Liver (tissue), 9 donors: ENCODE results near the gene PTPN12. TPM values are rescaled to one million over a fixed set of nuclear protein-coding genes. Genes with fewer than 3 reads are reported as not detected.
"Not testable (repeated sequence)": the region's sequence is repeated elsewhere in the genome, so short reads cannot be mapped to it uniquely, and the experiment has no call there.

Source experiments
- DNase-seq: peaks from one replicate; pipeline ENCODE4 v3.0.0-alpha.2; 2017; ENCODE audit warnings: low spot score
- H3K27ac ChIP-seq, 2 donors: one replicate each; pipeline ENCODE4 v1.7.0; 2013; ENCODE audit warnings: inconsistent platforms in 2 of 2, low read length in 2 of 2, control low read depth in 1 of 2, low read depth in 1 of 2, mild to moderate bottlenecking in 1 of 2
- H3K27me3 ChIP-seq, 4 donors: one replicate each; pipeline versions ENCODE4 v1.6.1 to v1.7.0; 2013; ENCODE audit warnings: low read length in 3 of 4, inconsistent platforms in 1 of 4, mild to moderate bottlenecking in 1 of 4, moderate library complexity in 1 of 4; ENCODE audit not compliant: control insufficient read depth in 4 of 4, insufficient read depth in 4 of 4
- H3K36me3 ChIP-seq, 4 donors: one replicate each; pipeline versions ENCODE4 v1.6.1 to v1.7.0; 2013; ENCODE audit warnings: low read length in 3 of 4, mild to moderate bottlenecking in 3 of 4, low read depth in 1 of 4, moderate library complexity in 1 of 4; ENCODE audit not compliant: control insufficient read depth in 4 of 4, insufficient read depth in 3 of 4
- H3K4me1 ChIP-seq, 4 donors: one replicate each; pipeline versions ENCODE4 v1.6.1 to v1.7.0; 2013; ENCODE audit warnings: low read length in 3 of 4, mild to moderate bottlenecking in 3 of 4, moderate library complexity in 1 of 4; ENCODE audit not compliant: control insufficient read depth in 4 of 4, insufficient read depth in 4 of 4
- H3K4me3 ChIP-seq, 3 donors: one replicate each; pipeline versions ENCODE4 v1.6.1 to v1.7.0; 2013; ENCODE audit warnings: low read length in 3 of 3, control low read depth in 1 of 3, low read depth in 1 of 3, mild to moderate bottlenecking in 1 of 3
- H3K9ac ChIP-seq, 2 donors: one replicate each; pipeline ENCODE4 v1.7.0; 2013; ENCODE audit warnings: low read length in 2 of 2, mild to moderate bottlenecking in 2 of 2, moderate library complexity in 2 of 2, control low read depth in 1 of 2, low read depth in 1 of 2
- H3K9me3 ChIP-seq, 4 donors: one replicate each; pipeline versions ENCODE4 v1.6.1 to v1.7.0; 2013; ENCODE audit warnings: low read length in 3 of 4; ENCODE audit not compliant: control insufficient read depth in 4 of 4
- EGR1 ChIP-seq, 2 donors: IDR thresholded peaks; 2 replicates each; pipeline ENCODE4 v1.6.1; 2016 to 2018; ENCODE audit warnings: antibody characterized with exemption in 2 of 2, low read depth in 2 of 2
- FOXA1 ChIP-seq: IDR thresholded peaks from 2 replicates; pipeline ENCODE4 v1.6.1; 2016; ENCODE audit warnings: antibody characterized with exemption
- FOXA2 ChIP-seq: IDR thresholded peaks from 2 replicates; pipeline ENCODE4 v1.6.1; 2016; ENCODE audit warnings: antibody characterized with exemption
- GABPA ChIP-seq, 2 donors: IDR thresholded peaks in 1 of 2; conservative IDR thresholded peaks in 1 of 2; 2 replicates each; pipeline ENCODE4 v1.6.1; 2016; ENCODE audit warnings: antibody characterized with exemption in 2 of 2, mild to moderate bottlenecking in 1 of 2, moderate library complexity in 1 of 2
- HNF4A ChIP-seq, 2 donors: conservative IDR thresholded peaks; 2 replicates each; pipeline ENCODE4 v1.6.1; 2016; ENCODE audit warnings: antibody characterized with exemption in 2 of 2, mild to moderate bottlenecking in 2 of 2
- HNF4G ChIP-seq: IDR thresholded peaks from 2 replicates; pipeline ENCODE4 v1.6.1; 2016; ENCODE audit warnings: antibody characterized with exemption
- JUND ChIP-seq, 2 donors: IDR thresholded peaks; 2 replicates each; pipeline ENCODE4 v1.6.1; 2016; ENCODE audit warnings: antibody characterized with exemption in 2 of 2
- NR2F2 ChIP-seq: IDR thresholded peaks from 2 replicates; pipeline ENCODE4 v1.6.1; 2016; ENCODE audit warnings: antibody characterized with exemption
- RAD21 ChIP-seq, 2 donors: IDR thresholded peaks; 2 replicates each; pipeline ENCODE4 v1.6.1; 2016; ENCODE audit warnings: antibody characterized with exemption in 2 of 2, mild to moderate bottlenecking in 2 of 2
- RXRA ChIP-seq, 2 donors: IDR thresholded peaks; 2 replicates each; pipeline ENCODE4 v1.6.1; 2017 to 2018; ENCODE audit warnings: antibody characterized with exemption in 2 of 2, mild to moderate bottlenecking in 1 of 2
- SP1 ChIP-seq: IDR thresholded peaks from 2 replicates; pipeline ENCODE4 v1.6.1; 2018; ENCODE audit warnings: antibody characterized with exemption, mild to moderate bottlenecking
- TAF1 ChIP-seq: conservative IDR thresholded peaks from 2 replicates; pipeline ENCODE4 v1.6.1; 2016; ENCODE audit warnings: antibody characterized with exemption, mild to moderate bottlenecking
- YY1 ChIP-seq: IDR thresholded peaks from 2 replicates; pipeline ENCODE4 v1.6.1; 2016; ENCODE audit warnings: antibody characterized with exemption, mild to moderate bottlenecking
- WGBS: extraction: QIAGEN DNeasy Blood & Tissue Kit; methylation state at CpG from one replicate; pipeline ENCODE4 v1.1.7; 2013; 5-methylcytosine and 5-hydroxymethylcytosine counted together
- polyA plus RNA-seq, 2 donors: library from polyadenylated mRNA; stranded (reverse) in 1 of 2; unstranded in 1 of 2; fragments of 200-250 nt in 1 of 2; fragments of >200 nt in 1 of 2; fragmentation: Nextera tagmentation in 1 of 2; extraction: Ambion mirVana in 1 of 2; gene quantifications; one replicate each; pipeline versions ENCODE4 v1.2.1 to v1.2.3, GENCODE V29; 2013 to 2015
- total RNA-seq, 2 donors: library from RNA; depleted of rRNA; stranded (reverse); fragments of >200 nt; gene quantifications; one replicate each; pipeline ENCODE4 v1.2.3, GENCODE V29; 2014
- TF ChIP-seq, protein P1 (sequence below): IDR thresholded peaks from 2 replicates; pipeline ENCODE4 v1.6.1; 2016; ENCODE audit warnings: antibody characterized with exemption
- TF ChIP-seq, protein P2 (sequence below): IDR thresholded peaks from 2 replicates; pipeline ENCODE4 v1.6.1; 2016; ENCODE audit warnings: antibody characterized with exemption
- TF ChIP-seq, protein P3 (sequence below): fragments of 150-350 bp; IDR thresholded peaks from 2 replicates; pipeline ENCODE4 v1.5.1; 2017; ENCODE audit warnings: improper control_type of control experiment, low read depth, low read length; ENCODE audit not compliant: missing input control
- TF ChIP-seq, protein P4 (sequence below): IDR thresholded peaks from 2 replicates; pipeline ENCODE4 v1.6.1; 2016; ENCODE audit warnings: antibody characterized with exemption
- donor health status: healthy.
- donor health status: healthy.
- donor health status: healthy.
- donor health status: healthy.
- donor health status: healthy.

PTPN12 gene
- total and polyA plus RNA-seq, 4 donors, result 10.1 to 18.6 (median 15.3) TPM

DNA sequence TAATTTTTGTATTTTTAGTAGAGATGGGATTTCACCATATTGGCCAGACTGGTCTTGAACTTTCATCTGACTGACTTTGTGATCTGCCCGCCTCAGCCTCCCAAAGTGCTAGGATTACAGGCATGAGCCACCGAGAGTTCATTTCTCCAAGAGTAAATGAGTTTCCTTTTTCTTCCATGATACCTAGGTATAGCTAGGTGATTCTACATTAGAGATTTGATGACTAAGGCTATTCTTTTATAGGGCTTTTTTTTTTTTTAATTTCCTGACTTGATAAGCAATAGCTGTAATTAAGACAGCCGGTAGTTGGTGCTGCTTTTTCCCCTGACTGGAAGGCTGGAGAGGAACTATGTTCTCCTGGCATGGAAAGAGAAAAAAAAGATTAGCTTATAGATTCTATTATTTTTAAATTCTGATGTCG lies 3.3 kb downstream of the PTPN12 start:
- Histone ChIP-seq H3K9me3 (no peaks in the 10 kb centered on the region), H3K4me1 (peaks cover 0 to 10% (median 7%) of the 10 kb centered on the region in 4 donors), H3K9ac (no peak overlapping the region), H3K27ac (no peak overlapping the region), H3K27me3 (no peaks in the 10 kb centered on the region), H3K36me3 (no peaks in the 10 kb centered on the region), H3K4me3 (no peak overlapping the region)
- no peak for DNase-seq
- WGBS, result 82% methylated on average over 4 of the region's 4 CpGs
- peak in 1 of 2 donors; percentile 67 for TF ChIP-seq HNF4A (conservative IDR thresholded peaks at IDR 0.05)
- TF ChIP-seq, protein P1, sequence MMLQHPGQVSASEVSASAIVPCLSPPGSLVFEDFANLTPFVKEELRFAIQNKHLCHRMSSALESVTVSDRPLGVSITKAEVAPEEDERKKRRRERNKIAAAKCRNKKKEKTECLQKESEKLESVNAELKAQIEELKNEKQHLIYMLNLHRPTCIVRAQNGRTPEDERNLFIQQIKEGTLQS, result no peak

DNA sequence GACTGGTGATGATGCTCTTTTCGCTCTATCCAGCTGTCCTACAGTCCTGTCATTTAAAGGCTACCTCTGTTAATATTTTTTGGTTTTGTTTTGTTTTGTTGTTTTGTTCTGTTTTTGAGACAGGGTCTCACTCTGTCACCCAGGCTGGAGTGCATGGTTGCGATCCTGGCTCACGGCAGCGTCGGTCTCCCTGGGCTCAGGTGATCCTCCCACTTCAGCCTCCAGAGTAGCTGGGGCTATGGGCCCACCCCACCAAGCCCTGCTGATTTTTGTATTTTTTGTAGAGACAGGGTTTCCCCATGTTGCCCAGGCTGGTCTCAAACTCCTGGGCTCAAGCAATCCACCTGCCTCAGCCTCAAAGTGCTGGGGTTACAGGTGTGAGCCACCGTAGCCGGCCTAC lies 3.9 kb downstream of the PTPN12 start:
- WGBS, result 96% methylated on average over 7 of the region's 7 CpGs
- not testable (repeated sequence) for H3K4me3 ChIP-seq, H3K27me3 ChIP-seq, H3K36me3 ChIP-seq, H3K9me3 ChIP-seq, H3K9ac ChIP-seq, H3K4me1 ChIP-seq, DNase-seq, H3K27ac ChIP-seq

DNA sequence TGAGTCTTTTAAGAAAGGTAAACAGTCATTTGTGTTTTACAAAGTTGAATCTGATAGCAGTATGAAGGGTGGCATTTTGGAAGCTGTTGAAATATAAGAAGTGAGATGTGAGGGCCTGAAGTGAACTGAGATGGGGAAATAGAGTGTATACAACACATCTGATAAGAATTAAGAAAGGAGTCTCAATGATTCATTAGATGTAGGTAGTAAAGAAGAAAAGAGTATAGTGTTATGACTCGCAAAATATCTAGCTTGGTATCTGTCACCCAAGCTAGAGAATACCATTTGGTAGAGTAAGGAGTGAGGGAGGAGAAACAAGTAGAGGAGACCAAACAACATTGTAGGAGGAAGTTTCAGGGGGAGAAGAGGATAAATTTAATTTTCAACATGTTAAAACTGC lies 5.3 kb downstream of the PTPN12 start:
- H3K9me3 ChIP-seq, result no peaks in the 10 kb centered on the region
- no peak for DNase-seq
- H3K4me3 ChIP-seq, result no peak overlapping the region
- peaks cover 0 to 9% (median 4%) of the 10 kb centered on the region in 4 donors for H3K4me1 ChIP-seq
- H3K27me3 ChIP-seq, result no peaks in the 10 kb centered on the region
- no peak overlapping the region for H3K9ac ChIP-seq
- H3K27ac ChIP-seq, result no peak overlapping the region
- TF ChIP-seq RAD21 (IDR thresholded peaks at IDR 0.05), result no peak
- no peak for TF ChIP-seq SP1
- 91% methylated on average over 1 of the region's 1 CpG for WGBS
- H3K36me3 ChIP-seq, result no peaks in the 10 kb centered on the region

DNA sequence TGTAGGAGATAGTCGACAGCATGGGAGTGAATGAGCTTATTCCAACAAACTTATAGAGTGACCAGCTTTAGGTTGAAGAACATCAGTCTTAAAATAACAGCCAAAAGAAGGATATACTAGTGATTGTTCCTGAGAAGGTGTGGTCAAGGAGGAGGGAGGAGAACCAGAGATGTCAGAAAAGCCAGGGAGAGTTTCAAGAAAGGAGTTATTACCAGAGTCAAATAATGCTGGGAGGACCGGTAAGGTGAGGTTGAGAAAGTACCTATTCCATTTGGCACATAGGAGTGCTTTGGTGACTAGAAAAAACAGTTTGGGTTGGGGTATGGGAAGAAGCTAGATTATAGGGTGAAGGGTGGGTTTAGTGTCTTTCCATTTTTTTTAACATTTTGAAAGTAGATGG lies 5.8 kb downstream of the PTPN12 start:
- H3K36me3 ChIP-seq, result no peaks in the 10 kb centered on the region
- H3K4me3 ChIP-seq, result no peak overlapping the region
- WGBS, result 79% methylated on average over 2 of the region's 2 CpGs
- H3K4me1 ChIP-seq, result peaks cover 0 to 9% (median 4%) of the 10 kb centered on the region in 4 donors
- no peak for DNase-seq
- no peaks in the 10 kb centered on the region for H3K9me3 ChIP-seq
- H3K27me3 ChIP-seq, result no peaks in the 10 kb centered on the region
- no peak overlapping the region for H3K27ac ChIP-seq
- no peak overlapping the region for H3K9ac ChIP-seq
- TF ChIP-seq NR2F2, result no peak
- TF ChIP-seq FOXA2, result no peak

DNA sequence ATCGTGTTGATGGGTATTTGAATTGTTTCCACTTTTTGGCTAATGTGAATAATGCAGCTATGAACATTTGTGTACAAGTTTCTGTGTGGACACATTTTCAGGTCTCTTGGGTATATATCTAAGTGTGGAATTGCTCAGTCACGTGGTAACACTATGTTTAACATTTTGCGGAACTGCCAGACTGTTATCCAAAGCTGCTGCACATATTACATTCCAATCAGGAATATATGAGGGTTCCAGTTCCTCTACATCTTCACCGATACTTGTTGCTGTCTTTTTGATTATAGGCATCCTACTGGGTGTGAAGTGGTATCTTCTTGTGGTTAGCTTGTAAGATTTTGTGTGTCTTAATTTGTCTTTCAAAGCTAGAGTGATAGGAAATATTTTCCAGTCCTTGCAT lies 6.8 kb downstream of the PTPN12 start:
- H3K4me1 ChIP-seq, result peaks cover 0 to 9% (median 2%) of the 10 kb centered on the region in 4 donors
- no peak for DNase-seq
- no peaks in the 10 kb centered on the region for H3K9me3 ChIP-seq
- H3K36me3 ChIP-seq, result no peaks in the 10 kb centered on the region
- H3K4me3 ChIP-seq, result no peak overlapping the region
- H3K27me3 ChIP-seq, result no peaks in the 10 kb centered on the region
- no peak overlapping the region for H3K27ac ChIP-seq
- no peak overlapping the region for H3K9ac ChIP-seq
- WGBS, result 94% methylated on average over 4 of the region's 4 CpGs
- TF ChIP-seq EGR1 (IDR thresholded peaks at IDR 0.05; ENCODE audit: low read depth in 2 of 2) (no peak), NR2F2 (no peak), RAD21 (IDR thresholded peaks at IDR 0.05) (no peak), HNF4G (no peak), SP1 (no peak), GABPA (IDR thresholded peaks at IDR 0.05 in 1 of 2, conservative IDR thresholded peaks at IDR 0.05 in 1 of 2) (no peak), JUND (IDR thresholded peaks at IDR 0.05) (no peak), RXRA (IDR thresholded peaks at IDR 0.05) (no peak), FOXA1 (no peak), HNF4A (conservative IDR thresholded peaks at IDR 0.05) (no peak), TAF1 (no peak), YY1 (no peak)
- TF ChIP-seq, protein P2, sequence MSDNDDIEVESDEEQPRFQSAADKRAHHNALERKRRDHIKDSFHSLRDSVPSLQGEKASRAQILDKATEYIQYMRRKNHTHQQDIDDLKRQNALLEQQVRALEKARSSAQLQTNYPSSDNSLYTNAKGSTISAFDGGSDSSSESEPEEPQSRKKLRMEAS, result no peak
- TF ChIP-seq, protein P3, sequence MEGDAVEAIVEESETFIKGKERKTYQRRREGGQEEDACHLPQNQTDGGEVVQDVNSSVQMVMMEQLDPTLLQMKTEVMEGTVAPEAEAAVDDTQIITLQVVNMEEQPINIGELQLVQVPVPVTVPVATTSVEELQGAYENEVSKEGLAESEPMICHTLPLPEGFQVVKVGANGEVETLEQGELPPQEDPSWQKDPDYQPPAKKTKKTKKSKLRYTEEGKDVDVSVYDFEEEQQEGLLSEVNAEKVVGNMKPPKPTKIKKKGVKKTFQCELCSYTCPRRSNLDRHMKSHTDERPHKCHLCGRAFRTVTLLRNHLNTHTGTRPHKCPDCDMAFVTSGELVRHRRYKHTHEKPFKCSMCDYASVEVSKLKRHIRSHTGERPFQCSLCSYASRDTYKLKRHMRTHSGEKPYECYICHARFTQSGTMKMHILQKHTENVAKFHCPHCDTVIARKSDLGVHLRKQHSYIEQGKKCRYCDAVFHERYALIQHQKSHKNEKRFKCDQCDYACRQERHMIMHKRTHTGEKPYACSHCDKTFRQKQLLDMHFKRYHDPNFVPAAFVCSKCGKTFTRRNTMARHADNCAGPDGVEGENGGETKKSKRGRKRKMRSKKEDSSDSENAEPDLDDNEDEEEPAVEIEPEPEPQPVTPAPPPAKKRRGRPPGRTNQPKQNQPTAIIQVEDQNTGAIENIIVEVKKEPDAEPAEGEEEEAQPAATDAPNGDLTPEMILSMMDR, result no peak
- TF ChIP-seq, protein P1, result no peak
- TF ChIP-seq, protein P4, sequence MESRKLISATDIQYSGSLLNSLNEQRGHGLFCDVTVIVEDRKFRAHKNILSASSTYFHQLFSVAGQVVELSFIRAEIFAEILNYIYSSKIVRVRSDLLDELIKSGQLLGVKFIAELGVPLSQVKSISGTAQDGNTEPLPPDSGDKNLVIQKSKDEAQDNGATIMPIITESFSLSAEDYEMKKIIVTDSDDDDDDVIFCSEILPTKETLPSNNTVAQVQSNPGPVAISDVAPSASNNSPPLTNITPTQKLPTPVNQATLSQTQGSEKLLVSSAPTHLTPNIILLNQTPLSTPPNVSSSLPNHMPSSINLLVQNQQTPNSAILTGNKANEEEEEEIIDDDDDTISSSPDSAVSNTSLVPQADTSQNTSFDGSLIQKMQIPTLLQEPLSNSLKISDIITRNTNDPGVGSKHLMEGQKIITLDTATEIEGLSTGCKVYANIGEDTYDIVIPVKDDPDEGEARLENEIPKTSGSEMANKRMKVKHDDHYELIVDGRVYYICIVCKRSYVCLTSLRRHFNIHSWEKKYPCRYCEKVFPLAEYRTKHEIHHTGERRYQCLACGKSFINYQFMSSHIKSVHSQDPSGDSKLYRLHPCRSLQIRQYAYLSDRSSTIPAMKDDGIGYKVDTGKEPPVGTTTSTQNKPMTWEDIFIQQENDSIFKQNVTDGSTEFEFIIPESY, result no peak
